Measurements from ENCODE around the gene GNL3L.
"Not testable (repeated sequence)": the region's sequence is repeated elsewhere in the genome, so short reads cannot be mapped to it uniquely, and the experiment has no call there.

GNL3L gene, protein sequence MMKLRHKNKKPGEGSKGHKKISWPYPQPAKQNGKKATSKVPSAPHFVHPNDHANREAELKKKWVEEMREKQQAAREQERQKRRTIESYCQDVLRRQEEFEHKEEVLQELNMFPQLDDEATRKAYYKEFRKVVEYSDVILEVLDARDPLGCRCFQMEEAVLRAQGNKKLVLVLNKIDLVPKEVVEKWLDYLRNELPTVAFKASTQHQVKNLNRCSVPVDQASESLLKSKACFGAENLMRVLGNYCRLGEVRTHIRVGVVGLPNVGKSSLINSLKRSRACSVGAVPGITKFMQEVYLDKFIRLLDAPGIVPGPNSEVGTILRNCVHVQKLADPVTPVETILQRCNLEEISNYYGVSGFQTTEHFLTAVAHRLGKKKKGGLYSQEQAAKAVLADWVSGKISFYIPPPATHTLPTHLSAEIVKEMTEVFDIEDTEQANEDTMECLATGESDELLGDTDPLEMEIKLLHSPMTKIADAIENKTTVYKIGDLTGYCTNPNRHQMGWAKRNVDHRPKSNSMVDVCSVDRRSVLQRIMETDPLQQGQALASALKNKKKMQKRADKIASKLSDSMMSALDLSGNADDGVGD

DNA sequence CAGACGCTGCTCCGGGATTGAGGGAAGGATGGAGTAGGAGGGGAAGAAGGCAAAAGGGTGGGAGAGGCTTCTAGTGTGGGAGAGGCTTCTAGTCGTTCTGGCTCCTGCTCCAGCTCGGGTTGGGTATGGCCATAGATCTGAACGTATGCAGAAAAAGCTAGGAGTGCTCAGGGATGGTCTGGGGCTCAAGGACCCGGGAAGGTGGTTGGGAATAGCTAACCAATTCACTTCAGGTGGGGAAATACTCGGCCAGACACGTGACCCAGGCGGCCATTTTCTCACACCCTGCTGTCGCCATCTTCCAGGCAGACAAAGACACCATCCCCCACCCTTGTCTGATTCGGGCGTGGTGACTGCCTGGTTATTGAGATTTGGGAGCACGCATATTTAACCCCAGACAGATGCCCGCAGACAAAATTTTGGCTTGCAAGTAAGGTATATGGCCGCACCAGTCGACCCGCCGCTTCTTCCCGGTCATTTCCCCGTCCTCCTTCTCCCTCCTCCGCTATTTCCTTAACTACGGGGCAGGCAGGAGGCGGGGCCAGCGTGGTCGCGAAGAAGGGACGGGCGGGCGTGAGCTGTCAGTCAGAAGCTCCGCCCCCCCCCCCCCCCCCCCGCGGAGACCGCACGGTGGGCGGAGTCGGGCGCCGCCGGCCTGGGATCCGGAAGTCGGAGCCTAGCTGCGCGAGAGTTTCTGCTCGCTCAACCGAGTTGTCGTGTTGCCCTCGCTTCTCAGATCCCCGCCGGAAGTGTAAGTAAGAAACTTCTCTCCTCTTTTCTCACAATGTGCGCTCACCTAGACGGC lies at the start of gene GNL3L:
TSS of gene GNL3L (plus strand) at position 668 of the 805 bp plus-strand sequence. CDS start 2,348 bp downstream, outside the sequence.
- DNase-seq (ENCODE audit: low read depth) = peak; percentile 69

DNA sequence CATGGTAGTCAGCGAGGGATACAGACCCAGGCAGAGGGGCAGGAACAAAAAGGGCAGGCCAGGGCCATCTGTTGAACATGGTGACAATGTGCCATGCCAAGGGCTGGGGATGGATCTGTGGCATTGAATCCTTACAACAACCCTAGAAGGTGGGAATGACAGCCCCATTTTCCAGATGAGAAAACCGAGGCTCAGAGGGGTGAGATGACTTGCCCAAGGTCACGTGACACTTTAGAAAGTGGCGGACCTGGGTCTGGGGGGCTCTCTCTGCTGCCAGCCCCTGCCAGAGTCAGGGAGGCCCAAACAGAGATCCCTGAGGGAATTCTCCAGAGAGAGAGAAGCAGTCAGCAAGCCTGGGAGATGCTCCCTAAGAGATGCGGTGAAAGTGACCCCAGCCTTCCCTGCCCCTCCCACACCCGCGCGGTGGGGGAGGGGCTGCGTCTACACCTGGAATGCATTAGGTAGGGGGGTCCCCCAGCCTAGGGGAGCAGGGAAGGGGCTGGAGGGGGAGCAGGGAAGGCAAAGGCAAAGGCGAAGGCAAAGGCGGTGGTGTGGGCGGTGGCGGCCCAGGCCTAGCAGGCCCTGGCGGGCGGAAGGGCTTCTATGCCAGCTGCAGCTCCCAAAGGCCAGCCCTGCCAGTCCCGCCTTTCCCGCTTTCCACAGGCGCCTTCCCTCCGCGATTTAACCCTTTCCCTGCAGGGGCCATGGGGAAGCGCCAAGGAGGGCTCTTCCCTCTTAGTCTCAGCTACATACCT lies 47.0 kb upstream of the GNL3L start:
- no peak for DNase-seq (ENCODE audit: low read depth)

DNA sequence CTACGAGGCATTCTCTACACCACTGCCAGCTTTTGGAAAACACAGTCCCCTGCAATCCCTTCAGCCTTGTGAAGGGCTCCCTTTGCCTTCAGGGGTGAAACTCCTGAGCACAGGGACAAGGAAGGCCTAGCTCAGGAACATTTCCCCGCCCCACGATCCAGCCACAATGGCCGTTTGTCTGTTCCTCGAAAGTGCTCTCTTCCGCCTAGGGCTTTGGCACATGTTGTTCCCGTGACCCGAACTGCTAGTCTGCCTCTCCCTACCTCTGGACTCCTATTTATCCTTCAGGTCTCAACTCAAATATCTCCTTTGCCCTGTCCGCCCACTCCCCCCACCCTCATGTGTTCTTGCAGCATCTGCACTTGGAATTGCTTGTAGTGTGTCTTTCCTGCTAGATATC lies 46.1 kb upstream of the GNL3L start:
- no peak for DNase-seq (ENCODE audit: low read depth)

DNA sequence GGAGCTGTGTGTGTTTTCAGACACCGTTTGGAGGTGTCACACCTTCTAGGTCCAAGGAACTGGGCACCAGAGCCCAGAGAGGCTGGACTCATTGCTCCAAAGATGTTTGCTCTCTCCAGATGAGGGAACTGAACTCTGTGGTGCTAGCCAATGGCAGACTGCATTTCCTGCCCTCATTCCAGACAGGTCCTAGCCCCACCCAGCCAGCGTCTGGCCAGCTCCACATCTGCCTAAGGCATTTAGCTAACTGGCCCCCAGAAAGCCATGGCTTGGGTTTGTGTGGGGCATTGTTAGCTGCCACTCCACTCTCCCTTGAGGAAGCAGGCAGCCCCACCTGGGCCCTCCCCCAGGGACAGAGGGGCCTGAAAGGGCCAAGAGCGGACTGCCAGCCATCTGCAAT lies 45.4 kb upstream of the GNL3L start:
- no peak for DNase-seq (ENCODE audit: low read depth)

DNA sequence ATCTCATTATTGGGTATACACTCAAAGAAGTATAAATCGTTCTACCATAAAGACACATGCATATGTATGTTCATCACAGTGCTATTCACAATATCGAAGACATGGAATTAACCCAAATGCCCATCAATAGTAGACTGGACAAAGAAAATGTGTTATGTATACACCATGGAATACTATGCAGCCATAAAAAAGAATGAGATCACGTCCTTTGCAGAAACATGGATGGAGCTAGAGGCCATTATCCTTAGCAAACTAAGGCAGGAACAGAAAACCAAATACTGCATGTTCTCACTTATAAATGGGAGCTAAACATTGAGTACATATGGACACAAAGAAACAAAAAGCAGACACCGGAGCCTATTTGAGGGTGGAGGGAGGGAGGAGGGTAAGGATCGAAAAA lies 40.2 kb upstream of the GNL3L start:
- DNase-seq (ENCODE audit: low read depth) = not testable (repeated sequence)

DNA sequence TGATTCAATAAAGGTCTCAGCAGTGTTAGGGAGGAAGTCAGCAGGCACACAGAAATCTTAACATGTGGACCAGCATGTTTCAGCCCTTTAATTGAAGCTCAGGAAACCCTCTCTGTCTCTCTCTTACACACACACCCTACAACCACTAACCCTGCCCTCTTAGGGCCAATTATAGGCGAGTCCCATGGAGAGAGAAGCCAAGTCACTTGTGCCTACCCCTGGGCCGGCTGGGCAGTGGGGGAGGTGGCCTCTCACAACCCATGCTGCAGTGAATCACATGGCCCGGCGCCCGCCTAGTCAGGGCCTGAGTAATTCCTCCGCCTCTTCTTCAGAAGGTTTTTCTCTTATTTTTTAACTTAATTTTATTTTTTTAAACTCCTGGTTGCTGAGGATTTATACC lies 37.7 kb upstream of the GNL3L start:
- no peak for DNase-seq (ENCODE audit: low read depth)

DNA sequence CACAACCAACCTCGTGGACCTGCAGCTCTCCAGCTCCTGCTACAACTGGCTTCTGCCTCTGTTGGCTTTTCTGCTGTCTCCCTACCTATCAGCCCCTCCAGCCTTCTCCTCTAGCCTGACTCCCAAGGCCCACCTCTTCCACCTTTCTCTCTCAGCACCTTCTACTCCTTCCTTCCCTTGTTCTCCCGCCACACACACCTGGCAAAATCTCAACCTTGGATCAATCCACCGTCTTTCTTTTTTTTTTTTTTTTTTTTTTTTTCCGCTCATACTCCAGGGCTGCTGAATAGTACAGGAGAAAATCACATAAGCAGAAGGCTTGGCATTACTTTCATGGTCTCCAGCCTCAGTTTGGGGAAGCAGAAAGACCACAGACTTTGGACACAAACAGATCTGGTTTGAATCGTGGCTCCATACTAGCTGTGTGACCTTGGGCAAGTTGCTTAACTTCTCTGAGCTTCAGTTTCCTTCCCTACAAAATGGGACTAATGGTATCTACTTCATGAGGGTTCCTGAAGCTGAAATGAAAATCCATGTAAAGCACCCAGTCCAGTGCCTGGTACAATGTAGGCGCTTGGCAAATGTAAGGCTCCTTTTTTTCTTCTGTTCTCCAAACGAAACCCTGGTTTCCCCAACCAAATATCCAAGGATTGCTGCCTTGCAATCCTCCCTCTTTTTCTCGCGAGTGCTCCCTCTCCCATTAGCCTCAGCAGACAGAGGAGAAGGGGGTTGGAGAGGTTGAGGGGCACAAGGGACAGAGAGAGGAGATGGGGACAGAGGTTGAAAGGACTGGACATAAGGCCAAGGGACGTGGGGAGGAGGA lies 35.6 kb upstream of the GNL3L start:
- no peak for DNase-seq (ENCODE audit: low read depth)

DNA sequence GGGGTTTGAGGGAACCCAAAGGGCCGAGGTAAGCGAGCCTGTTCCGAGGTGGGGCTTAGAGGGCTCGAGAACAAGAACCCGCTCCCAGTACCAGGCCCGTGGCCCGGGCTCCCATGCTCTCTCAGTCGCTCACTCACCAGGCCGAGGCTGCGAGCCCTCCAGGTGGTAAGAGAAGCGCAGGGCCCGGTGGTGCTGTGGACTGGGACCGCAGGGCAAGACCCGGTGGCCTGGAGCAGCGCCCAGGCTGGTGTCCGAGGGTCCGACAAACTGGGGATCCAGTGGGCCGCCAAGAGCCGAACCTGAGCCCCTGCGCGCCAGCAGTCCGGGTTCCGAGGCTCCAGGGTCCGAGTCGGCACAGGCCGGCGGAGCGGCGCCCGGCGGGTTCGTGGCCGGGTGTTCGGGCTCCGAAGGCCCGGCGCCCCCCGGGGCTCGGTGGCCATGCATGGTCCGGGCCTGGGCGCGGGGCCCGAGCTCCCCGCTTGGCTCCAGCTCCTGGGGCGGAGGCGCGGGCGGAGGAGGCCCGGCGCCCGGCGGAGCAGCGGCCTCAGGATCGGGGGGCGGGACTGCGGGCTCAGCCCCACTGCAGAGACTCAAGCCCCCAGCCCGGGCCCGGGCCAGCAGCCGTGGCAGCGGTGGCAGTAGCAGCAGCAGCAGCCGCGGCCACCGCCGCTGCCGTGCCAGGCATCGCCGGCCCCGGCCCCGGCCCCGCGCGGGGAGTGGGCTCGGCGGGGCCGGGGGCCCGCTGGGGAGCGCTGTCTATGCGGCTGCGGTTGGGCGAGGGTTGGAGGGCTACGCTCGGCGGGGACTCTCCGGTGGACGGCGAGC lies 34.8 kb upstream of the GNL3L start:
- DNase-seq (ENCODE audit: low read depth) = no peak

DNA sequence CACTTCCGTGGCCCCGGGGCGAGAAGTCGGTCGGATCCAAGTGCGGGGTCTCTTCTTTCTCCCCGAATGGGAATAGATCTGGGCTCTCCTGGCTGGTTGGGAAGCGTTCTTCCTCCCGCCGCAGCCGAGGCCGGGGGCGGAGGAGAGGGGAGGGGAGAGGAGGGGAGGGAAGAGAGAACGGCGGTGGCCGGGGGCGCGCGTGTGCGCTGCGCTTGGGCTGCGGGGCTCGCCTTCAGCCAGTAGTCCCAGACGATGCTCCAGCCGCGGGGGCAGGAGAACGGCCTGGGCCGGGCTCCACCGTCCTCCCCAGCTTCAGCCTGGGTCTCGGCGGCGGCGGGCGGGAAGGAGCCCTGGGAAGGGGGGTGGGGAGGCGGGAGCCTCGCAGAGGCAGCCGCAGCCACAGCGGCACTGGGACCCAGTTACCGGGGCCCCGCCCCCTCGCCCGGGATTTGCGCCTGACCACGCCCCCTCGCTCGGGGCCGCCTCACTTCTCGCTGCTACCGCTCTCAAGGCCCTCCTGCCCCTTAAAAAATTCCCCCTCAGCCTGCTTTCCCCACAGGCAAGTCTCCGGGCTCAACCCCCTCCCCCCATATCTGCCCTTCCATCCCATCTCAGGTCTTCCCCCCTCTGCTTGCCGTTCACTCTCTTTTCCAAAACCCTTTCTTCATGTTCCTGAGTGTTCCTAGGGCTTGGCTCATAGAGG lies 34.1 kb upstream of the GNL3L start, which contains the start of gene FGD1:
TSS of gene FGD1 (minus strand) at position 421 of the 703 bp plus-strand sequence. CDS start 802 bp downstream, outside the sequence.
- peak; percentile 17 for DNase-seq (ENCODE audit: low read depth)

DNA sequence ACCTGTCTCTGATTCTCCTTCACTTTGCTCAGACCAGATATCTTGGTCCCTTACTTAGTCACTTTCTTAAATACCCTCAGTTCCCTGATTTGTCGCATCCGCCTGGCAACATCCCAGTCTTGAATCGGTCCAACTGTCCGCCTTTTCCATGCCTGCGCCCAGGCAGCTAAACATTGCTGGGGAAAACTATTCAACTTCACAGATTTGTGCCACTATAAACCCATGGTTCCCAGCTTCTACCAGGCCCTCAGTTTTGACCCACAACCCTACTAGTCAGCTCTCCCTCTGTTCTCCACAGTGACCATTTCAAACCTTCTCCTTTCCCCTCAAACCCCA lies 33.5 kb upstream of the GNL3L start:
- DNase-seq (ENCODE audit: low read depth) = no peak

DNA sequence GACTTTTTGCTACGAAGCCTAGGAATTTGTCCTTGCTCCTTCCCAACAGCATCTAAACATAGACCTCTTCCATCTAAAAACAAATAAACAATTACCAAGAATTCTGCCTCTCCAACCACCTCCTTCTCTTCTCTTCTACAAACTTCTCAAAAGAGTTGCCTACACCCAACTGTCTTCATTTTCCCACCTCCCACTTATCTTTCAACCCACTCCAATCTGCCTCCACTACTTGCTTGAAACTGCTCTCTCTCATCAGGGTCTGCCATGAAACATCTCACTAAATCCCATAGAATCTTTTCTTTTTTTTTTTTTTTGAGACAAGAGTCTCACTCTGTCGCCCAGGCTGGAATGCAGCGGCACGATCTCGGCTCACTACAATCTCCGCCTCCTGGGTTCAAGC lies 33.1 kb upstream of the GNL3L start:
- no peak for DNase-seq (ENCODE audit: low read depth)

DNA sequence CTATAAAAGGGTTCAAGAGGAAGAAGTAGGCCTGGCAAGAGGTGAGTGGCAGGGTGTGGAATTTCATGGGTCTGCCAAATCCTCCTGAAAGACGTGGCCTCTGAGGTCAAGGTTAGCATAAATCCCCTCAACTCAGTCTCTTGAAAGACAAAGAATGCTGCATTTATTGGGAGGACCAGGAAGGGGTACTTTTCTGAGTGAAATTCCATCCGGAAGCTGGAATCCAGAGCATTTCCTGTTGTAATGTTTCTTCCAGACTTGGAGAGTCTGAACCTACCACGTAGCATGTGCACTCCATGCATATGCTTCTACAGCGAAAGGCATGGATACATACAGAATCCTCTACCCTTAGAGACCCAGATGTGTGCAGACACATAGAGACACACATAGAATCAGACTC lies 20.6 kb upstream of the GNL3L start:
- DNase-seq (ENCODE audit: low read depth) = no peak

DNA sequence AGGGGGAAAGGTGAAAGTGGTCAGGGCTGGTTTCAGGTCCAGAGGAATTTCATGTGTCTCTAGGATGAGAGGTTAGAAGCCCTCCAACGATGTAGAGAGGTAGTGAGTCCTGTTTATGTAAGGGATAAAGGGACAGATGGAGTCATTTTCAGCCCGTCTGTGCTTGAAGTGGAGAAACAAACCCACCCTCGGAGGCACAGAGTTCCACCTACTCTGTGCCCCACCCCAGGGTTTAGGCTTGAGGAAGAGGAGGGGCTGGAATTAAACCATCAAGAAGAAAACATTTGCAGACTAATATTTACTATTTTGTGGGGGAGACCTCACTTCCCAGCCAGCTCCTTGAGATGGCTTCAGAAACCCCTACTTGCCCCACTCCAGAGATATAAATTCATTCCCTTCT lies 868 bp upstream of the GNL3L start:
- no peak for DNase-seq (ENCODE audit: low read depth)

DNA sequence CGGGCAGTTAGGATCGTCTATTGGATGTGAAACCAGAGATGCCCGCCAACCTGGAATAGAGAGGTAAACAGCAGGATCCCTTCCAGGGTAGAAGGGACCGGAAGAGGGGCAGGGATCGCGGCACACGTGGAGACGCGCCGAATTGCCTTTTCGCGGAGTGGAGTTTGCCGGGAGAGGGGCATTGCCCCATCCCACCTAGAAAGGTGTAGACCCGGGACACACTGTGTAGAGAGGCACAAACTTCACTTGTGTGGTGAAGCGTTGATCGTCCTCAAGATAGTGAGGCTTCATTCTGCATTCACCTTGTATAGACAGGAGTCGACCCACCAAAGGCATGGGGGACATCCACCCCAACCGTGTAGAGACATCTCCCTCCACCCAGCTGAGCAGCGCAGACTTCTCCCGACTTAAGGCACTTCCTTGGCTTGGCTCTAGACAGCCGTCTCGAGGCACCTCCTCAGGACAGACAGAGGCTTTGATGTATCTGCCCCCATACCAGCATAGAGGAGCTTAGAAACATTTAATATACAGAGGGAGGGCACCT lies 410 bp downstream of the GNL3L start:
- peak; percentile 6 for DNase-seq (ENCODE audit: low read depth)

DNA sequence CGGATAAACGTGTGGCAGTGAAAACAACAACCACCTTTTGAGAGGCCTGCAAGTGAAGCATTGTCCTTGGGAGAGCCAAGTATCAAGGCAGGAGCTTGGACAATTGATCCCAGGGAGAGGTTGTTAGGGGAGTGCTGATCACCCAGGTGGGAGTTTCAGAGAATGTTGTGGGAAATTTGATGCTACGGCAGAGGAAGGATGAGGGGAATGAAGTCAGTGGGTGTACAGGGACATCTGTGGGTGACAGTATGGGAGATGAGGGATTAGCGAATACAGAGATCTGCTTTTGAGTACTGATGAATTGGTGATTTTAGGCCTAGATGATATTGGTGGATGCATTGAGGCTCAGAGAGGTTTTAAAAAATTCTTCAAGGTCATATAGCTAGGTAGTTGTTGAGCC lies 4.3 kb downstream of the GNL3L start:
- DNase-seq (ENCODE audit: low read depth) = no peak

DNA sequence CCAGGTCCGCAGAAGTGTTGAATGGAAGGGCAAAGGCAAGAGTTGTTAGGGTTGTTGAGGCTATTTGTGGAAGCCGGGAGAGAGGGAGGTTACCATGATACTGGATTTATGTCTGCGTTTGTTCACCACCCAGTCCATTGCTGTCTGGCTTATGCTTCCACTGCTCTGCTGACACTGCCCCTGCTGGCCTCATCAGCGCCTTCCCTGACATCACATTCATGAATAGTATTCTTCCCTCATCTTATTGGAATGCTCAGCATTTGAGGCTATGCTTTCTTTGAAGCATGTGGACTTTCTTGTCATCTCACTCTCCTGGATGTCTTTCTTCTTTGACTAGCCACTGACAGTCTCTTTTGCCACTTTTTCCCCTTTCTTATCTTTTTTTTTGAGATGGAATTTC lies 10.3 kb downstream of the GNL3L start:
- no peak for DNase-seq (ENCODE audit: low read depth)

DNA sequence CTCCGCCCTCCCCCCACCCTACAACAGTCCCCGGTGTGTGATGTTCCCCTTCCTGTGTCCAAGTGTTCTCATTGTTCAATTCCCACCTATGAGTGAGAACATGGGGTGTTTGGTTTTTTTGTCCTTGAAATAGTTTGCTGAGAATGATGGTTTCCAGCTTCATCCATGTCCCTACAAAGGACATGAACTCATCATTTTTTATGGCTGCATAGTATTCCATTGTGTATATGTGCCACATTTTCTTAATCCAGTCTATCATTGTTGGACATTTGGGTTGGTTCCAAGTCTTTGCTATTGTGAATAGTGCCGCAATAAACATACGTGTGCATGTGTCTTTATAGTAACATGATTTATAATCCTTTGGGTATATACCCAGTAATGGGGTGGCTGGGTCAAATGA lies 12.2 kb downstream of the GNL3L start:
- DNase-seq (ENCODE audit: low read depth) = not testable (repeated sequence)

DNA sequence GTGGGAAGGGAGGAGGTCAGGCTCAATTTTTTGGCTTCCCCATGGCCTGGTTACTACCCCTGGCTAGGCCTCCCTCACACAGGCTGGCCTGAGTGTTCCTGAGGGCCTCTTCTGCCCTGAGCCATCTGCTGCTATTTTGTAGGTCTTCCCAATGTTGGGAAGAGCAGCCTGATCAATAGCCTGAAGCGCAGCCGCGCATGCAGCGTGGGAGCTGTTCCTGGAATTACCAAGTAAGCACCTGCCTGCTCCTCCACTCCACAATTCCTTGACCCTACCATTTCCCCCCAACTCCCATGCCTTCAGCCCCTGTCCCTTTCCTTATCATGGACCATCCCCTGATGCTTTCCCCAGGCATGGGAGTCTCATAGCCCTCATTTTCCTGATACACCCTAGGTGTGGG lies 20.8 kb downstream of the GNL3L start:
- DNase-seq (ENCODE audit: low read depth) = no peak

DNA sequence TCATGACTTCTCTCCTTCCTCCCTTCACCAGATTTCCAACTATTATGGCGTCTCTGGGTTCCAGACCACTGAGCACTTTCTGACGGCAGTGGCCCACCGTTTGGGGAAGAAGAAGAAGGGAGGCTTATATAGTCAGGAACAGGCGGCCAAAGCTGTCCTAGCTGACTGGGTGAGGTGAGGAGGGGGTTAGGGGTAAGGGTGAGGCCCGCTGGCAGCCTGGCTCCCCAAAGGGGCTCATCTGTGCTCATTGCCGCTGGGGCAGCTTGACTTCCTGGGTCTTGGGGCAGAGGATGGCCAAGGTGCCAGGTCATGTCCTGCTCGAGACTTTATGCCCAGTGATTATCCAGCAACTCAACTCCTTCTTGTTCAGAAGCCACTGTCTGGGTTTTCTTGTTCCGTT lies 21.8 kb downstream of the GNL3L start:
- no peak for DNase-seq (ENCODE audit: low read depth)

DNA sequence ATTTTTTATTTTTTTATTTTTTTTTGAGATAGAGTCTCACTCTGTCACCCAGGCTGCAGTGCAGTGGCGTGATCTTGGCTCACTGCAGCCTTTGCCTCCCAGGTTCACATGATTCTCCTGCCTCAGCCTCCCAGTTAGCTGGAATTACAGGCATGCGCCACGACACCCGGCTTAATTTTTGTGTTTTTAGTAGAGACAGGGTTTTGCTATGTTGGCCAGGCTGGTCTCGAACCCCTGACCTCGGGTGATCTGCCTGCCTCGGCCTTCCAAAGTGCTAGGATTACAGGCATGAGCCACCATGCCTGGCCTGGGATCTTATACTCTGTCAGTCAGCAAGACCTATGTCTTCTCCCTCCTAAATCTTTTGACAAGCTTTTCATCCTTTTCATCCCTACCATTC lies 25.0 kb downstream of the GNL3L start:
- DNase-seq (ENCODE audit: low read depth) = not testable (repeated sequence)
